Epithelial cell of proximal tubule (primary cell): ENCODE results near the gene MYLK4. TPM values are rescaled to one million over a fixed set of nuclear protein-coding genes. Genes with fewer than 3 reads are reported as not detected.

Experiments used
- DNase-seq: peaks from one replicate; pipeline ENCODE4 v3.0.0-alpha.2; 2011; ENCODE audit warnings: low read depth
- H3K4me3 ChIP-seq: 2 replicates; pipeline ENCODE4 v1.5.1; 2011; ENCODE audit warnings: low read depth, mild to moderate bottlenecking, low read length
- CTCF ChIP-seq: conservative IDR thresholded peaks from 2 replicates; pipeline ENCODE4 v1.5.1; 2012; ENCODE audit warnings: low read depth, mild to moderate bottlenecking, low read length
- total RNA-seq: library from RNA; depleted of rRNA; stranded (reverse); fragments of >200 nt; gene quantifications from 2 replicates; pipeline ENCODE4 v1.2.3, GENCODE V29; 2015

The MYLK4 gene
- total RNA-seq, result 0.07 and 0.46 TPM in 2 replicates

- H3K4me3 ChIP-seq, result no peak within 1 kb of the TSS
- DNase-seq, result no peak
- no peak for TF ChIP-seq CTCF
These were observed at the start of gene MYLK4 for GRCh38 chr6:2750832-2751231. Gene MYLK4 (minus strand): TSS chr6:2750922. CDS start chr6:2749294, 1,628 bp downstream.

GRCh38 chr6:2799936-2800527 is 49.3 kb upstream of the MYLK4 start:
- no peak for DNase-seq
- no peak for TF ChIP-seq CTCF
- H3K4me3 ChIP-seq, result no peak overlapping the region

GRCh38 chr6:2798586-2799134 is 47.9 kb upstream of the MYLK4 start:
- TF ChIP-seq CTCF, result no peak
- H3K4me3 ChIP-seq, result no peak overlapping the region
- DNase-seq, result no peak

GRCh38 chr6:2797564-2798031 is 46.9 kb upstream of the MYLK4 start:
- no peak overlapping the region for H3K4me3 ChIP-seq
- no peak for TF ChIP-seq CTCF
- DNase-seq, result no peak

GRCh38 chr6:2796861-2797260 is 46.1 kb upstream of the MYLK4 start:
- no peak for TF ChIP-seq CTCF

GRCh38 chr6:2795956-2796355 is 45.2 kb upstream of the MYLK4 start:
- no peak for DNase-seq
- TF ChIP-seq CTCF, result no peak
- no peak overlapping the region for H3K4me3 ChIP-seq

More at GRCh38 chr6:2796861-2797260, 46.1 kb upstream of the MYLK4 start:
- DNase-seq, result no peak
- H3K4me3 ChIP-seq, result no peak overlapping the region

- no peak for TF ChIP-seq CTCF
- no peak overlapping the region for H3K4me3 ChIP-seq
- no peak for DNase-seq
These were observed 44.4 kb upstream of the MYLK4 start for GRCh38 chr6:2795162-2795561.
